ENCODE results near the gene KLKB1. TPM values are rescaled to one million over a fixed set of nuclear protein-coding genes. Genes with fewer than 3 reads are reported as not detected.
A peak's percentile ranks its signal among the peaks of the same experiment; 100 is the strongest.
"Not testable (repeated sequence)": the region's sequence is repeated elsewhere in the genome, so short reads cannot be mapped to it uniquely, and the experiment has no call there.

The KLKB1 gene
- total RNA-seq, 1 donor from 2014 or later = 0.26 TPM

DNA sequence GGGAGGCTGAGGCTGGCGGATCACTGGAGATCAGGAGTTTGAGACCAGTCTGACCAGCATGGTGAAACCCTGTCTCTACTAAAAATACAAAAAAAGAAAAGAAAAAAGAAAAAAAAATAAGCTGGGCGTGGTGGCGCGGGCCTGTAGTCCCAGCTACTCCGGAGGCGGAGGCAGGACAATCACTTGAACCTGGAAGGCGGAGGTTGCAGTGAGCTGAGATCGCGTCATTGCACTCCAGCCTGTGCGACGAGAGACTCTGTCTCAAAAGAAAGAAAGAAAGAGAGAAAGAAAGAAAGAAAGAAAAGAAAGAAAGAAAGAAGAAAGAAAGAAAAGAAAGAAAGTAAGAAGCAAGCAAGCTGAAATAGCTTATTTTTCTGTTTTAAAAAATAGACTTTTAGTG, 37.9 kb downstream of the KLKB1 start:
- DNase-seq (ENCODE audit: low read depth in 2 of 2) = not testable (repeated sequence)

- no peak for DNase-seq (ENCODE audit: low read depth in 2 of 2)
Measured at GRCh38 chr4:186265683-186266652, 38.7 kb downstream of the KLKB1 start, which contains the start of gene F11. F11 (plus strand) TSS chr4:186266189; CDS start chr4:186267137, 948 bp downstream.

GRCh38 chr4:186266729-186267456, 39.6 kb downstream of the KLKB1 start:
- no peak for DNase-seq (ENCODE audit: low read depth in 2 of 2)

DNA sequence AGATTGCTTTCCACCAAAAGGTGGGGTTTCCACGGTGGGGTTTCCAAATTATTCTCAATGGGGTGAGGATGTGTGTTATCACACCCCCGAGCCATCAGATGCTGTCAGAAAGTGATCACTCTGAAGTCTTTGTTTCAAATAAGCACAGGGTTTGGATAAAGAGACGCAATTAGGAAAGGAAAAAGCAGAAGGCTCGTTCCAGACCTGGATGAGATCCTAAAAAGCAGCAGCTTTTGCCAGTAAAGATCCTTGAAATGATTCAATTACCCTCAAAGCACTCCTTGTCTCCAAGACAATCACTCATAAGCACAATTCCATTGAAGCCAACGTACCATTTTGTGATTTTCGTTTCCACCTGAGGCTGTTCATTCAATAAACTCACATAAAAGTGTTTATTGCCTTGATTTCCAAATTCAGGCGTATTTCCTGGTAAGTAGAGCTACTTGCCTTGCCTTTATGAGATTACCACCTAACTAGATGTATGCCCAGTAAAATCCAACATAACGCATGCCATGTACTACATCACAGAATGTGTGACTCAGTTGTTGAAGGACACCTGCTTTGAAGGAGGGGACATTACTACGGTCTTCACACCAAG, 43.9 kb downstream of the KLKB1 start:
- no peak for DNase-seq (ENCODE audit: low read depth in 2 of 2)

DNA sequence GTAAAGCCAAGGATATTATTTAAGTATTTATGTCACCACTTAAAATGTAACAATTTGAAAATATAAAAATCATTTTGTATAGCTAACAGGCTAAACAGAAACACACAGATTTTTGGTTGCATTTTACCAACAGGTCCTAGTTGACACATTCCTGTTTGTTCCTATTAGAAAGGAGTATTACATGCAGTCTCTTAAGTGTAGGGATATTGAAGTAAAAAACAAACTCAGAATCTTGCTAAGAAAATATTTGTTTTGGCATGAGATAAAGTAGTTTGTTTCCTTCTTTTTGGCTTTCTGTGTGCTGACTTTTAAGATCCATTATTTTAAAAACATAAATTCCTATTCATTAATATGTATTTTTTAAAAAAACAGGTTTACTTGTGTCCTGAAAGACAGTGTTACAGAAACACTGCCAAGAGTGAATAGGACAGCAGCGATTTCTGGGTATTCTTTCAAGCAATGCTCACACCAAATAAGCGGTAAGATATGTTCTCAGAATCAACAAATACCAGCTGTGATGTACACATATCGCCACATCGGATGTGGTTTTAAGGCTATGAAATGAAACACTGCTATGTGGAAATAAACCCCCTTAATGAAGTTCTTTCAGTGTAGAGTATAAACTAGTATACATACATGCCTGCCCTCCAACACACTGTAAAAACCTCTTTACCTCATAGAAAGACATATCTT, 45.5 kb downstream of the KLKB1 start:
- DNase-seq (ENCODE audit: low read depth in 2 of 2) = no peak

DNA sequence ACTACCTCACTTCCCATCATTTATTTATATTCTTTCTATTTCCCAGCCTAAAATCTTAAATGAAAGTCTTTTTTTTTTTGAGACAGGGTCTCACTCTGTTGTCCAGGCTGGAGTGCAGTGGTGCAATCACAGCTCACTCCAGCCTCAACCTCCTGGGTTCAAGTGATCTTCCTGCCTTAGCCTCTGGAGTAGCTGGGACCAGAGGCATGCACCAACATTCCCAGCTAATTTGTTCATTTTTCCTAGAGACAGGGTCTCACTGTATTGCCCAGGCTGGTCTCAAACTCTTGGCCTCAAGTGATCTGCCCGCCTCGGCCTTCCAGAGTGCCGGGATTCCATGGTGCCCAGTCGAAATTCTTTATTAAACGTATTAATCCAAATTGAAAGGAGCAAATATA, 46.1 kb downstream of the KLKB1 start:
- not testable (repeated sequence) for DNase-seq (ENCODE audit: low read depth in 2 of 2)

DNA sequence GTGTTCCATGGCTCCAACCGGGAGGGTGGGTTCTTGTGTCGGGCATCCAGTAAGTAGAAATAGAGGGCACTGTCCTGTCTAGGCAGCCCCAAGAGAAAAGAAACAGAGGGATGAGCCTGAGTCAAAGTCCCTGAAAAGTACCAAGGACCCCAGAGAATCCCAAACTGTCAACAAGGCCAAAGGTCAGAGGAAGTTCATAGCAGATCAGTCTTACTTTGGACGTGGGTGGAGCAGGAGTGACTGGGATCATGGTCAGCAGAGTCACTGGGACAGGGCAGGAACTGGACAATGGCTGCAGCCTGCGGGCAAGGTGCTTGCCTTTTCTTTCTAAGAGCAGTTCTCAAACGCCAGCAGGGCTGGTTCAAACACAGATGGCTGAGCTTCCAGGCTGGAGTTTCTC, 56.0 kb downstream of the KLKB1 start:
- DNase-seq (ENCODE audit: low read depth in 2 of 2) = no peak

DNA sequence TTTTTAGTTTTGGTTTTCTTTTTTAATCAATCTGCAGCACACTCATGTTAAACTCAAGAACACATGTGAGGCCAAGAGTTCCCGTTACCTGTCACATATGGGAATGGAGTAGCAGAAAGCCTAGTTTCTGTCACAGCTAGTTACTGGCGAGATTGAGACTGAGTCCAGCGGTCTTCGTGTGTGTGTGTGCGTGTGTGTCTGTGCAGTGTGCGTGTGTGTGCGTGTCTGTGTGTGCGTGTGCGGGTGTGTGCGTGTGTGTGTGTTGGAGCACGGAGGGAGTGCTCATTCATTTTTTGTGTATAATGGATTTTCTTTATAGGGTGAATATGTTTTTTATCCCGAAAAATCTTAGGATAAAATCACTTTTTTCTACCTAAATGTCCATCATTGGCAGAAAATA, 57.8 kb downstream of the KLKB1 start:
- DNase-seq (ENCODE audit: low read depth in 2 of 2) = no peak

- DNase-seq (ENCODE audit: low read depth in 2 of 2) = no peak
Measured at GRCh38 chr4:186286581-186286980, 59.3 kb downstream of the KLKB1 start.

DNA sequence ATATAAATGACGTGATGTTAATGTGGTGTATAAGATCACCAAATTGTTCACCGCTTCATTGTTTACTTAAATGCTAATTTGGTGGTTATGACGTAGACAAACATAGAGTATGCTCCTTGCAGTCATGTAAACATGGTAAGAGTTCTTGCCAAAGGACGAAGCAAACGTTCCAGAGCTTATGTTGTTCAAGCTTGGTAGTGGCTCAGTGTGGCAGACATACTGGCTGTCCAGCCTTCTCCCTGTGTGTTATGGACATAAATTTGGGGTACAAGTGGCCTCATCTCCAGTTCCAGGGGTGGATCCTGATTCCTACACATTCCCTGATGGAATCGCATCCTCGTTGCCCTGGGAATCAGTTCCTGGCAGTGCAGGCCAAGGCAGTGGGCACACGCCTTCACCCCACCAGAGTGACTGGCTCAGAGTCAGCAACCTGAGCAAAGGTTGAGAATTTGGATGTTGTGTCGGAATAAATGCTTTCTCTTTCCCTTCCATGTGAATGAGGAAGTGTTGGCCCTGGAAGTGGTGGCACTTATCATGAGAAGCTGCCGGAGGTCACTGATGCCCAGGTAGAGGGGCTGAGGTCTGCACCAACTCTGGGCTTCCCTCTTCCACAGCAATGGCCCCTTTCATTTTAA, 64.1 kb downstream of the KLKB1 start:
- DNase-seq (ENCODE audit: low read depth in 2 of 2) = no peak

GRCh38 chr4:186294160-186294559, 66.9 kb downstream of the KLKB1 start:
- no peak for DNase-seq (ENCODE audit: low read depth in 2 of 2)

DNA sequence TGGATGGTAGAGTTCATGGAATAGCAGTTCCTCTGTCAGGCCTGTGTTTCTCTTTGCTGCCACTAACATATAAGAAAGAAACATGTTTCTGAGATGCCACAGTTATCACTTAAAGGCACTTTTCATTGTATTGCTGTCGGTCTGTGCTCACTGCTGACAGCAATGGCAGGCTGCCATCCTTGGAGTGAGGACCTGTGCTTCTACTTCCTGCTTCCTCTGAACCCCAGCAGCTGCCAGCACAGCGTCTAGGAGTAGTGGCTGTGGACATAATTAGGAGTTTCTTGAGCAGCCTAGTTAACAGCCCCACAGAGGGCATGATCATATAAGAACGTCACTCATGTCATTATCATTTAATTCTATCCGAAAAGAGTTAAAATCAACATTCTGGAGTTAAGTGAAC, 69.2 kb downstream of the KLKB1 start:
- DNase-seq (ENCODE audit: low read depth in 2 of 2) = no peak

DNA sequence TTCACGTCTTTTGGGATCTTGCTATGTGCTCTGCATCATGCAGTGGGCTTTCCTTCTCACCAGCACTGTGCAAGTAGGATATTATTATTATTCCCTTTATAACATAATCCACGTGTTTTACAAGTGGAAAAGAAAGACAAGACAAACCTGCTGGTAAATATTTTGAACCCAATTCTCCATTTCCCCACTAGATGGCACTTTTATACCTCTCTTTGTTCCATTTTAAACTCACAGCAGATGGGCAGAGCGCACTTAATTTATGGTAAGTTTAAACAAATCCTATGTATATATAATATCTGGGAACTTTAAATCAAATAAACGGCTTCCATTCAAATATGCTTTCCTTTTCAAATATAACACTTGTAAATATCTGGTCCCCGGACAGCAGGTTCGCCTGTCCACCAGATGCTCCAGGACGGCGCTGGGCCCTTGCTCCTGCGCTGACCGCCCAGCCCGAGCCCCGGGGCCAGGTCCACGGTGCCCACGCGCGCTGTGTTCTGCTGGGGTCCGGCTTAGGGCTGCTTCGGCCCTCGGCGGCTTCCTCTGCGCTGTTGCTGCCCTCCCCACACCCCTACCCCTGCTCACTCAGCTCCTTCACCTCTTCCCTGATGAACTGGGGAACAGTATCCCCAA, 69.8 kb downstream of the KLKB1 start:
- DNase-seq (ENCODE audit: low read depth in 2 of 2) = peak; percentile 41 to 53

GRCh38 chr4:186298031-186298647, 70.8 kb downstream of the KLKB1 start:
- no peak for DNase-seq (ENCODE audit: low read depth in 2 of 2)

DNA sequence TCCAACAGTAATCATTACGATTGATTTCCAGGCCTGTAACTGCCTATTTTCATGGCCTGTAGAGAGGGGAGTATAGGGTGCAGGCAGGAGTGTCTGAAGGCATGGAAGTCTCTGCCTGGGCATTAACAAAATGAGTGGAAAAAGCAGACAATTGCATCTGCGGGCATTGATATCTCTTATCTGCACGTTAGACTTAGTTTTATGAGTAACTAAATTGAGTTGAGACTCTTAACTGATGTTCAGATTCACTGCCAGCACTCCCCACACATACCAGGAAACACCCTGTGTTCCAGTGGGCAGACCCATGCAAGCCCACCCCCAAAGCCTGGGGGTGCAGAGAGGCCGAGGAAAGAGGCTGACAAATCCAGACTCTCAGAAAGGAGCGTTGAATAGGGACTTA, 72.0 kb downstream of the KLKB1 start:
- no peak for DNase-seq (ENCODE audit: low read depth in 2 of 2)

GRCh38 chr4:186300659-186301390, 73.5 kb downstream of the KLKB1 start:
- no peak for DNase-seq (ENCODE audit: low read depth in 2 of 2)

DNA sequence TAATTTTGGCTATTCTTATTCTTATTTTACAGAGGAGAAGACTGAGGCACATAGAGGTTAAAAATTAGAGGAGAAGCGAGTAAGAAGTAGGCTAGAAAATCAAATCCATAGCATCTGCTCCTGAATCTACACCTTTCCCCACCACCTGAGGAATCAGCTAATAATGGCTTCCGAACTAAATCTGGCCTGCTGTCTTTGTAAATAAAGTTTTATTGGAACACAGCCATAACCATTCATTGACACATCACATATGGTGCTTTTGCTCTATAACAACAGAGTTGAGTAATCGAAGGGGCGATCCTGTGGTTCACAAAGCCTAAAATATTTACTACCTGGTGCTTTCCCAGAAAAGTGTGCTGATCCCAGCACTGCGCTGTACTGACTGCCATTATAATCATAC, 76.9 kb downstream of the KLKB1 start:
- no peak for DNase-seq (ENCODE audit: low read depth in 2 of 2)

DNA sequence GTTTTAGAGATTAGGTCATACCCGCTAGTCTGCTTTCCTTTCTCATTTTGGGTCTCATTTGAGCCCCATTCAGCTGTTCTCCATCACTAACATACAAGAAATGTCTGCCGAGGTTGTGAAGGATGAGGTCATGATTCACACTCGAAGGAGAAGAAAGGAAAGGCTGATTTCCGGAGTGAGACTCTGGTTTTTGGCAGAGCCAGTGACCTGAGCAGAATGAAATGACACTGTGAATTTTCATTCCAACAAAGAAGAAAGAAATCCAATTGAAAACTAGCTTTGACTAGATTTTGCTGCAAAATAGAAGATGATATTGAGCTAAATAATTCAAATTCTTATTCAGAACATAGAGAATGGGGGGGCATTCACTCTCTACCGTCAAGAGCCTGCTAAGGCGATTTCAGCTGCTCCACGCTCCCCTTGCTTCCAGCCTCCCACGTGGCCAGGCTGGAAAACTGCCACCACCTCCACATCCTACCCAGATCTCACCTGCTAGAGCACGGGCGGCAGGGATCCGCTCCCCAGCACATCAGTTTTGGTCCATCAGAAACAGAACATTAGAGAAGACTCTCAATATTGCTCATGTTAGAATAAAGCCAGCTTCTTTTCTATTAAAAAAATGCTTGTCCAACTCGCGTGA, 77.7 kb downstream of the KLKB1 start:
- no peak for DNase-seq (ENCODE audit: low read depth in 2 of 2)

DNA sequence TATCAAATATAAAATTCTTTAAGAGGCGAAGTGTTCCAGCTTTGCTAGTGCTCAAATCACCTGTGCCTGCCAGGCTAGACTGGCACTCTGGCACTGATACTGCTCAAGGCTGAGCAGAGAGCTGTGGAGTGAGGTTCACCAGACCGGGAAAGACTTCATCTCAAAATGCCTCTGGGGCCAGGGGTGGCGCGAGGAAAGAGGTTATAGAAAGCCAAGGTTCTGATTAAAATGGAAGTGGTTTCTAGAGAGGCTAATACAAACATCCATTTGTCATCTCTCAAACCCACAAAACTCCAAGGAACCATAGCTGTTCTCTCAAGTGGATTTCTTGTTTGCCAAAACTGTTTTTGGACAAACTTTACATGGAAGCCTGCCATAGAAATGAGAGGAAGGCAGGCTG, 80.2 kb downstream of the KLKB1 start:
- no peak for DNase-seq (ENCODE audit: low read depth in 2 of 2)

Measured in dermis microvascular lymphatic vessel endothelial cell (primary cell).